Inflammatory macrophage treated with lipopolysaccharide for 1 hour (primary cell): ENCODE measurements around the gene JMJD4.
"Not testable (repeated sequence)": the region's sequence is repeated elsewhere in the genome, so short reads cannot be mapped to it uniquely, and the experiment has no call there.

Experiments used
- DNase-seq, 2 donors: peaks; one replicate each; pipeline ENCODE4 v3.0.0-alpha.2; 2020 to 2022

Gene JMJD4

DNA sequence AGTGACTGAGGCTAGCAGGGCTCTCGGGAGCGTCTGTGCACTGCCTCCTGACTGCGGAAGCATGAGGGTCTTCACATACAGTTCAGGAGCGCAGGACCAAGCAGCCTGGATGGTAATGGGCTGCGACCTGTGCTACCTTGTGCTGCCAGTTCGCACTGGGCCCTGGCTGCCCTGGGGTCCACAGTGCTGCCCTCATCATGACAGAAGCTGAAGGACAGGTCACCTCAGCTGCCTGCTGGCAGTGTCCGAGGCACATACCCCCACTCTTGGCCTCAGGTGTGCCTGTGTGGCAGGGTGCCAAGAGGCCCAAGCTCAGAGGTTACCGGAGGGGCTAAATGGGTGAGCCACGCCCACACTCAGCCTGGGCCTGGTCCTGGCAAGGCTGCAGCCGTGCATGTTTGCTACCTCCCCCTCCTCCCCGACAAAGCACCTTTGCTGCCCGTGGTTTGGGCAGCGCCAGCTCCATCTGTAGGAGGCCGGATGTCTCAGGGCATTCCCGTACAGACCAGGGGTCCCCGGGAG lies 4.4 kb downstream of the JMJD4 start:
- DNase-seq: no peak

DNA sequence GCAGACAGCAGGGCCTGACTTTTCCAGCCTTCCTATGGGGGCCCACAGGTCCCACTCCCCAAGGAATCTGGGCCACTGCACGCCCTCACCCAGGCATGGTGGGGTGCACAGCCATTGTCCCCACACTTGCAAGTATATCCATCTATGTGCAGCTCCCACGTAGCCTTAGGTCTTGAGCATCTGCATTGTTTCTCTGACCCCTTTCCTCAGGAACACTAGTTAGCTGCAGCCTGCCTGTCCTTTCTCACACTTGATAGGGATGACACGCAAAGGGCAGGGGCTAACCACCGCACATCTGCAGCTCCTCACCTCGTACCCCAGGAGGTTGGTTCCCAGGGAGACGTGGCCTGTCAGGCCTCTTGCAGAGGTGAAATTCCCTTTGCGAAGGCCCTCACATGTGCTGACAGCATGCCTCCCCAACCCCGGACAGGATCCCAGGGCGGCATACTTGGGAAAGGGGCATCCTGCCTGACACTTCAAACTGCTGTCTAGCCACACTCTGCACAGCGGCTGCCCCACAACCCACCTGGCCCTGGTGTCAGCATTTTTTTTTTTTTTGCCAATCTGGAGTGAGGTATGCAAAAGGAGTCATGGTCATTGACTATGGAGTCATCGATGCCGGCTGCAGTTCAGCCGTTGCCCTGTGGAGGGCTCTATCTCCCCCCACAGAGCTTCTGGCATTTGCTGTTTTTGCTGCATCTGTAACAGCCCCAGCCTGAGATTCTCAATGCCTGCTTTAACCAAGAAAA lies 5.0 kb downstream of the JMJD4 start:
- peak; percentile 19 to 49 for DNase-seq

DNA sequence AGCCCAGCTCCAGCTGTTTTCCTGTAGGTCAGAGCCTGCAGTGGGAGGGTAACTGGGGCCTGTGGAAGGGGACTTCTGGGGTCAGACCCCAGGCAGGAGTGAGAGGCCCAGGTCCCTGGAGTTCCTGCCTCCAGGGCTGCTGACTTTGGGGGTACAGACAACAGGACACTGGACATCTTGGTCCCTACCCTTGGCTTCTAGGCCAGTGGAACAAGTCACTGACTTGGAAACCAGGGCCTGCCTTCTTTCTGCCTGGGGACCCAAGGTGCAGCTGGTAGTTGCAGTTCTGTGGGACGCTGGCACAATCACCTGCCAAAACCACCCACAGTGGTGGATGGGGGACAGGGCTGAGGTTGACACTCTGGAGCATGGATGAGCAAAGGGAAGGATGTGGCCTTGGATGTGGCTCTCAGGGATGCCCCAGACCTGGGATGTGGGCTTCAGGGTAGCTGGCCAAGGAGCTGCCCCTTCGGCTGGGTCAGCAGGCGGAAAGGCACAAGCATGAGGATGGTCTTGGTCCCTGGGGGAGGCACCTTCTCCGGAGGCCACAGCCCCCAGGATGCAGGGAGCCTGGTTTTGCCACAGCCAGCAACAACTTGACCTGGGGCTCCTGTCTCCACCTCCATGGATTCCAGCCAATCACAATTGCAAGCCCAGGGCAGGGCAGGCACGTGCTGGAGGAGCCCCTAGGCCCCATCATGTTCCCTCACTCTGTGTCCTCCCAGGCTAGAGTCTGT lies 5.8 kb downstream of the JMJD4 start:
- no peak for DNase-seq

DNA sequence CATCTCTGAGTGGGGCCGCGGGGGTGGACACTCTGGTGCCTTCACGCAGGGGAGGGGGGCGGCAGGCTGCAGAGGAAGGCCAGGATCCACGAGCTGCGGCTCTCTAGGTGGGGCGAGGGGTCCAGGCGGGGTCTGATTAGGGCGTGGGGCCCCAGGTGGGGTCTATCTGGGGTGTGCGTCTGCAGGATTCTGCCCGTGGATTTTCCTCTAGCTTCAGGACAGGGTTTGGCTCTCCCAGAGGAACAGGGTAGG lies 6.3 kb downstream of the JMJD4 start:
- DNase-seq: no peak

DNA sequence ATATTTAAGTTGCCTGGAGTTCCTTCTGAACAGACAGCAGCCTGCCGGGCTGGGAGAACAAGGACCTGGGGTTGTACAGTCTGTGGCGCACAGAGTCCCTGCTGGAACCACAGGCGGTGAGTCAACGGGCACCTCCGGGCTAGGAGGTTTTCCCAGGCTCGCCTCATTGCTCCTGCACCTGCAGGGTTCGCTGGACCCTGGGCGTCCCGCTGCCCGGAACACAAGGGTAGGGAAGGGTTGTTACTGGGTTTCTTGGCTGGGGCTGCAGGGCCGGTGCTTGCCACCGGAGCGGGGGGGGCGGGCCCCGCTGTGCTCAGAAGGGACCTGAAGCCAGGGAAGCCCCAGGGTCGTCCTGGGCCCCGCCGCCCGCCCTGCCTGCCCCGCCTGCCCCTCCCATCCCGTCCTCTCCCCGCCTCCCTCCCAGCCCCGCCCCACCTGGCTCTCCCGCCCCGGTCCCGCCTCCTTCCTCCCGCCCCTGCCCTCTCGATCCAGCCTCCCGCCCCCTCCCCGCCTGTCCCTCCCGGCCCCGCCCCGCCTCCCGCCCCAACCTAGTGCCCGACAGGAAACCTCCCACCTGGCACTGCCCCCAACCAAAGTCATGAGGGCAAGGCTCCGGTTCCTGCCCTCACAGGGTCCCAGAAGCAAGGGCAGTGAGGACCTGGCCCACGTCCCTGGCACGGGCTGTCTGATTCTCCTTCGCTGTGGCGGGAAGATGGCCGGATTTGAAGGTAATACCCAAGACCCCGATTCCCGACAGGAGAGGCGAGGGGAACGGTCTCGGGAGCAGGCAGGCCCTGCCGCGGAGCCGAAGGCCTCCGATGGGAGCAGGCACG lies 6.8 kb downstream of the JMJD4 start:
- DNase-seq: peak in 1 of 2 donors; percentile 7

DNA sequence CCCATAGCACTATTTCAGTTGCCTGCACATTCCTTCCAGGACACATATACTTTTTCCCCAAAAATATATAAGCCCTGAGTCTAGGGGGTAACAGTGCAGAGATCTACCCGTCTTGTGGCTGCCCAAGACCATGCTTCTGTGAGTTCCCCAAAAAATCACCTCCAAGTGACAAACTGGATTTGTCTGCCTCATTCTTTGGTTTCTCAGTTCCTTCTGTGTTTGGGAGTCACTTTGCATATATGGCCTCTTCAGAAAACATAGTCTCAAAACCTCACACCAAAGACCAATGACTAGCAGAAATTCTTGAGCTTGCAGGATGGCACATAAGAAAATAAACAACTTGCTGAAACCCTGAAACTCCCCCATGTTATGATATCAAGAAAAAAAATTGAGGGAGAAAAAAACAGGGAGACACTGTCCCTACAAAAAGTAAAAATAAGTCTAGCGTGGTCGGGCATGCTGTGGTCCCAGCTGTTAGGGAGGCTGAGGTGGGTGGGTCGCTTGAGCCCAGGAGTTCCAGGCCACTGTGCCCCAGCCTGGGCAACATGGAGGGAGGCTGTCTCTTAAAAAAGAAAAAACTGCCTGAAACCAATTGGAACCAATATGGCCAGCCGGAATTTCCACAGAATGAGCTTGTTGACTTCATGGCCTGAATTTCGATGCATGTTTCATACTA lies 8.0 kb downstream of the JMJD4 start:
- no peak for DNase-seq

DNA sequence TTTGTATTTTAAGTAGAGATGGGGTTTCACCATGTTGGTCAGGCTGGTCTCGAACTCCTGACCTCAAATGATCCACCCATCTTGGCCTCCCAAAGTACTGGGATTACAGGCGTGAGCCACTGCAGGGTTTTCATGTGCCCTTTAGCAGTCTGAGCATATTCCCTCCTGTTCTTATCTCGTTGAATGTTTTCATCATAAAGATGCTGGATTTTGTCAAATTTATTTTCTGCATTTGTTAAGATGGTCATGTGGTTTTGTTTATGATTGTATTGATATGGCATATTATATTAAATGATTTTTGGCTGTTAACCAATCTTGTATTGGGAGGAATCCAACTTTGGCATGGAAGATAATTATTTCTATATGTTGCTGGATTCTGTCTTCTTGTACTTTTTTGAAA lies 8.8 kb downstream of the JMJD4 start:
- no peak for DNase-seq

DNA sequence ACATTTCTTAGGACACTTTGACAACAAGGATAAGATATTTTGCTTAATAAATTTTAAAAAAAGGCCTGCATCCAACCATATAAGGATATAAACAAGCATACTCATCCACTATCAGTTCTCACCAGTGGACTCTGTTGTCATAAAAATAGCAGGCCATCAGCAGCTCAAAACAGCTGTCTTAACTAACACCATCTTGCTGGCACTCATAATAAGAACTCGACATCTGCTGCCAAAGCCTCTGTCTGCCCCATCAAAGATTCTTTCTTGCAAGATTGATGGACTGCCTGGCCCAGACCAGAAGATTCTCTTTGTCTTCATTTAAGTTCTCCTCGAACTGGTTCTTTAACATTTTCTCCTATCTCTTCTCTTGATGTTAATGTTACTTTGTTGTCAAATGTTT lies 10.1 kb downstream of the JMJD4 start:
- no peak for DNase-seq

DNA sequence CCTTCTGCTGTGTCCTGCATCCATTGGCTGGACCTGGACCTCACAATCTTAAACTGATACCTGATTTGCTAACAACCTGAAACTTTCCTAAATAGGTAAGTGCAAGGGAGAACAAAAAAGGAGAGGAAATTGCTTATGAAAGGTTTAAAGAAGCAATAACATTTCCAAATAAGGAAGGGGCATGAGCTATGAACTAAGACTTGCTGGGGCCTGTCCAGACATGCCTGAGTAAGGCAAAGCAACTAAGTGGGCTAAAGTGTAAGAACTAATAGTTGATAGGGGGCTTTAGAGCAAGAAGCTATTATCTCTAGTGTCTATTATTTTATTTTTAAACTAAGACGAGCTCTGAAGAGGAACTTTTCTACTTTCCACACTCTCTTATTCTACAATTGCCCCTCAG lies 11.6 kb downstream of the JMJD4 start:
- no peak for DNase-seq

DNA sequence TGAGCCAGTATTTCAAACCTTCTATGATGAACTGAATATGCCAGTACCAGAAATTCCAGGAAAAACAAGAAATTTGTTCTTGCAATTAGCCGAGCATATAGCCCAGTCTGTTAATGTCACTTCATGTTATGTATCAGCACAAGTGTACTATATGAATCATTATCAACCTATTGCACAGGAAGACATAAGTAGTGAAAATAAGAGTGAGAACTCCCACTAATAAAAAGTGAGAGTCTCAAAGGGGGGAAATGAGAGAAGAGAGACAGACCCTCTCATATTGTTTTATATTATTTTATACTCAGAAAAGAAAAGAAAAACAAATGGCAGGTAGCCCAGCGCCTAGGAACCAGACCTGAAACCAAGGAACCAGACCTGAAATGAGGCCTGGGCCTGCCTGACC lies 16.2 kb downstream of the JMJD4 start:
- DNase-seq: no peak

DNA sequence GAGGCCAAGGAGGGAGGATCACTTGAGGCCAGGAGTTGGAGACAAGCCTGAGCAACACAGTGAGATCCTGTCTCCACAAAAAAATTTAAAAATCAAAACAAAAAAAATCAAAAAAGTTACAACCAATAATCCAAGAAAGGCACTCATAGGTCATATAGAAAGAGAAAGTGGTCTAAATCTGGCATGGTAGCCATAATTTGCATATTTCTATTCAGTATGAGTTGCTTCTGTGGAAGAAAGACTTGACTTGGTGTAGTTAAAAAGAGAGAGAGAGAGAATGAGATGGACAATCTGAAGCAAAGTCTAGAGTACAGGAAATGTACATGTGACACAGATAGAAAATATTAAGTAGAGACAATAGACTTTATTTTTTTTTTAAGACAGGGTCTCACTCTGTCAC lies 22.5 kb downstream of the JMJD4 start:
- DNase-seq: no peak

DNA sequence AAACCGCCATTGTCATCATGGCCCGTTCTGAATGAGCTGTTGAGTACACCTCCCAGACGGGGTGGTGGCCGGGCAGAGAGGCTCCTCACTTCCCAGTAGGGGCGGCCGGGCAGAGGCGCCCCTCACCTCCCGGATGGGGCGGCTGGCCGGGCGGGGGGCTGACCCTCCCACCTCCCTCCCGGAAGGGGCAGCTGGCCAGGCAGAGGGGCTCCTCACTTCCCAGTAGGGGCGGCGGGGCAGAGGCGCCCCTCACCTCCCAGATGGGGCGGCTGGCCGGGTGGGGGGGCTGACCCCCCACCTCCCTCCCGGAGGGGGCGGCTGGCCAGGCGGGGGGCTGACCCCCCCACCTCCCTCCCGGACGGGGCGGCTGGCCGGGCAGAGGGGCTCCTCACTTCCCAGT lies 24.6 kb downstream of the JMJD4 start:
- not testable (repeated sequence) for DNase-seq

DNA sequence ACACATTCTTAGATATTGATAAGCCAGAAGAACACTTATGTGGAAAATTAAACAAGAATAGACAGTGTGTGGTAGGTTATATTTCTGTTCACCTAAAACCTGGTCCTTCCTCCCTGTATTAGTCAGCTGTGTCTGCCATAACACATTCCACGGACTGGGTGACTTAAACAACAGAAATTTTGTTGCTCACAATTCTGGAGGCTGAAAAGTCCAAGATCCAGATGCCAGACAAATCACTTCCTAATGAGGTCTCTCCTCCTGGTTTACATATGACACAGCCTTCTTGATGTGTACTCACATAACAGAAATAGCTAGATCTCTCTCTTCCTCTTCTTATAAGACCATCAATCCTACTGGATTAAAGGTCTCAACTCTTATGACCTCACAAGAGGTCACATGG lies 25.7 kb downstream of the JMJD4 start:
- DNase-seq: no peak

DNA sequence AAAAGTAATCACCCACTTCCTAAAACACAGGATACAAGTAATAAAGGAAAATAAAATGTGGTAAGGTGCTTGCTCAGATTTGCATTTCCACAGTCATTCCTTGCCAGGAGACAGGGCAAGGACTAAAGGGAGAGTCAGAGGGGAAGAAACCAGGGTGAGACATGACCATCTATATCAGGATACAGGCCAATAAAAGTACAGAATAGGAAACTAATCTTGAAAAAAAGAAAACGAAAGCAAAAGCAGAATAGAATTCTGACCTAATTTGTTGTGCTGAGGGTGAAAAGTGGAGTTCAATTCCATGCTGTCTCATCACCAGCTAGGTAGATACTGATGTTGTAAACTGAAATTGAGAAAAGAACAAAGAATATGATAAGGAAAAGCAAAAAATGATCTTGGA lies 27.3 kb downstream of the JMJD4 start:
- DNase-seq: no peak

DNA sequence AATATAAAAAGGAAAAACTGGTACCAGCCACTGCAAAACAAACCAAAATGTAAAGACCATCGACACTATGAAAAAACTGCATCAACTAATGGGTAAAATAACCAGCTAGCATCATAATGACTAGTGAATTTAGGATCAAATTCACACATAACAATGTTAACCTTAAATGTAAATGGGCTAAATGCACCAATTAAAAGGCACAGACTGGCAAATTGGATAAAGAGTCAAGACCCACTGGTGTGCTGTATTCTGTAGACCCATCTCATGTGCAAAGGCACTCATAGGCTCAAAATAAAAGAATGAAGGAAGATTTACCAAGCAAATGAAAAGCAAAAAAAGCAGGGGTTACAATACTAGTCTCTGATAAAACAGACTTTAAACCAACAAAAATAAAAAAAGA lies 33.5 kb downstream of the JMJD4 start:
- not testable (repeated sequence) for DNase-seq

DNA sequence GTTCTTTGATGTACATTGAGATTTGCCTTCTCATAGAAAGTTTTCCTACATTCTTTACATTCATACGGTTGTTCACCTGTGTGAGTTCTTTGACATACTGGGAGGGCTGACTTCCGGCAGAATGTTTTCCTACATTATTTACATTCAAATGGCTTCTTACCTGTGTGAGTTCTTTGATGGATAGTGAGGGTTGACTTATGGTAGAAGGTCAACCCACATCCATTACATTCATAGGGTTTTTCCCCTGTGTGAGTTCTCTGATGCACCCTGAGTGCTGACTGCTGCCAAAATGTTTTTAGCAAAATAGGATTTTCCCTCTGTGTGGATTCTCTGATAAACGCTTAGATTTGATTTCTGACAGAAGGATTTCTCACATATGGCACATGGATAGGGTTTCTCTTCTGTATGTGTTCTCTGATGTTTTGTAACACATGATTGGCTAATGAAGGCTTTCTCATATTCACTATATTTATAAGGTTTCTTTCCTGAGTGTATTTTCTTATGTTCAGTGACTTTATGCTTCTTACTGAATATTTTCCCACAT lies 37.7 kb downstream of the JMJD4 start:
- no peak for DNase-seq

DNA sequence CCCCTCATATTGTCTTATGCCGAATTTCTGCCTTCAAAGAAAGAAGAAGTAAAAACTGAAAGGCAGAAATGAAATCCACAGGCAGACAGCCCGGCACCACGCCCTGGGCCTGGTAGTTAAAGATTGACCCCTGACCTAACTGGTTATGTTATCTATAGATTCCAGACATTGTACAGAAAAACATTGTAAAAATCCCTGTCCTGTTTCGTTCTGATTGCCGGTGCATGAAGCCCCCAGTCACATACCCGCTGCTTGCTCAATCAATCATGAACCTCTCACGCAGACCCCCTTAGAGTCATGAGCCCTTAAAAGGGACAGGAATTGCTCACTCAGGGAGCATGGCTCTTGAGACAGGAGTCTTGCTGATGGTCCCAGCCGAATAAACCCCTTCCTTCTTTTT lies 49.3 kb downstream of the JMJD4 start:
- no peak for DNase-seq
